ENCODE results near the gene RERE.
"Not testable (repeated sequence)": the region's sequence is repeated elsewhere in the genome, so short reads cannot be mapped to it uniquely, and the experiment has no call there.

Gene RERE

GRCh38 chr1:8714173-8714572, 103.3 kb downstream of the RERE start:
- no peak for DNase-seq (ENCODE audit: low read depth)

- no peak for DNase-seq (ENCODE audit: low read depth)
Measured at GRCh38 chr1:8712413-8713231, 104.8 kb downstream of the RERE start.

- no peak for DNase-seq (ENCODE audit: low read depth)
Measured at GRCh38 chr1:8711873-8712412, 105.5 kb downstream of the RERE start.

- no peak for DNase-seq (ENCODE audit: low read depth)
Measured at GRCh38 chr1:8711151-8711550, 106.3 kb downstream of the RERE start.

GRCh38 chr1:8708259-8708658, 109.2 kb downstream of the RERE start:
- DNase-seq (ENCODE audit: low read depth), result no peak

- DNase-seq (ENCODE audit: low read depth), result no peak
Measured at GRCh38 chr1:8706995-8707396, 110.4 kb downstream of the RERE start.

GRCh38 chr1:8706291-8706690, 111.1 kb downstream of the RERE start:
- DNase-seq (ENCODE audit: low read depth), result no peak

- DNase-seq (ENCODE audit: low read depth), result no peak
Measured at GRCh38 chr1:8704866-8705506, 112.5 kb downstream of the RERE start.

GRCh38 chr1:8702850-8703810, 114.3 kb downstream of the RERE start:
- peak; percentile 46 for DNase-seq (ENCODE audit: low read depth)

GRCh38 chr1:8702472-8702849, 115.0 kb downstream of the RERE start:
- DNase-seq (ENCODE audit: low read depth), result no peak

GRCh38 chr1:8701794-8702471, 115.5 kb downstream of the RERE start:
- DNase-seq (ENCODE audit: low read depth), result no peak

GRCh38 chr1:8699679-8700078, 117.8 kb downstream of the RERE start:
- no peak for DNase-seq (ENCODE audit: low read depth)

- no peak for DNase-seq (ENCODE audit: low read depth)
Measured at GRCh38 chr1:8698937-8699447, 118.4 kb downstream of the RERE start.

- no peak for DNase-seq (ENCODE audit: low read depth)
Measured at GRCh38 chr1:8698012-8698630, 119.3 kb downstream of the RERE start.

- not testable (repeated sequence) for DNase-seq (ENCODE audit: low read depth)
Measured at GRCh38 chr1:8695442-8695841, 122.0 kb downstream of the RERE start.

GRCh38 chr1:8693107-8693506, 124.3 kb downstream of the RERE start:
- DNase-seq (ENCODE audit: low read depth), result no peak

GRCh38 chr1:8691662-8692061, 125.8 kb downstream of the RERE start:
- no peak for DNase-seq (ENCODE audit: low read depth)

- DNase-seq (ENCODE audit: low read depth), result no peak
Measured at GRCh38 chr1:8690253-8690525, 127.3 kb downstream of the RERE start.

GRCh38 chr1:8689431-8690252, 127.8 kb downstream of the RERE start:
- DNase-seq (ENCODE audit: low read depth), result no peak

GRCh38 chr1:8687538-8687937, 129.9 kb downstream of the RERE start:
- no peak for DNase-seq (ENCODE audit: low read depth)

Measured in activated T-cell treated with anti-CD3 and anti-CD28 coated beads for 24 hours (primary cell).